ENCODE results near the gene EYA2.

EYA2 gene

DNA sequence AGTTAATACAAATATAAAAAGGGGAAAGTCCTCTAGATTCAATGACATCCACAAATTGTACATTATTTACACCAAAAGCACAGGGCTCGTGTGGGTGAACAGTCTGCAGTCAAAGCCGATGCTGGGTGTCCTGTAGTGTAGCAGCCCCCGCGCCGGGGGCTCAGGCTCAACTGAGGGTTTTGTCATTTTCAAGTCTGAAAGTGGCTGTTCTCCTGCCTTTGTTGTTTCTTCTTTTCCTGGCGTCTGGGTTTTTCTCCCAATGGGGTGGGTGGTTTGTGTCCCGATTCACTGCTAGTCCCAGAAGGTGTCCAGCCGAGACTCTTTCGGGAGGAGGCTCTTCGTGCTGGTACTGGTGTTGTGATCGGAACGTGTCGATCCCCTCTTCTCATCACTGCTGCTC is 315.8 kb downstream of the EYA2 start:
- Histone ChIP-seq H3K27ac (ENCODE audit: low read depth, low read length) (no peak overlapping the region), H3K36me3 (ENCODE audit: control insufficient read depth, insufficient read depth, low read length) (peaks cover 71% of the 10 kb centered on the region), H3K9ac (ENCODE audit: low read depth, low read length) (no peak overlapping the region), H3K4me3 (ENCODE audit: low read depth, low read length) (no peak overlapping the region), H3K9me3 (ENCODE audit: control insufficient read depth, insufficient read depth, low read length) (no peaks in the 10 kb centered on the region), H3K27me3 (ENCODE audit: control insufficient read depth, insufficient read depth, low read length) (no peaks in the 10 kb centered on the region), H3K4me1 (ENCODE audit: control insufficient read depth, insufficient read depth, low read length) (peaks cover 14% of the 10 kb centered on the region)

DNA sequence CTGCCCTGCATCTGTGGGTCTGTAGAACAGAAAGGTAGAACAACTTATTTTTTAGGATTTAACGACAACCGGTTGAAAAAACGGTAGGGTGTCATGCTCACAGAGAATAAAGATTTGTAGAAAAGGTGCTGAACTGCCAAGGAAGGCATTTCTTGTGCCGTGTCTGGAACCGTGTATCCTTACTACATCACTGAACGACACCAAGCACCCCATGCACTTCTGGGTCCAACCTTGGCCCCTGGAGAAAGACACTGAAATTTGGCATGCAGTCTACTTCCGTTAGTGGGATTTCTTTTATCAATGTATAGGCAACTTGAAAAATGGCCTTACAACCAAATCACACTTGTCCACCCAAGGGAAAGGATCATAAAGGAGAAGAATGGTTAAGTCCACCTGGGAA is 316.4 kb downstream of the EYA2 start:
- Histone ChIP-seq H3K4me3 (ENCODE audit: low read depth, low read length) (no peak overlapping the region), H3K27me3 (ENCODE audit: control insufficient read depth, insufficient read depth, low read length) (no peaks in the 10 kb centered on the region), H3K27ac (ENCODE audit: low read depth, low read length) (no peak overlapping the region), H3K9ac (ENCODE audit: low read depth, low read length) (no peak overlapping the region), H3K4me1 (ENCODE audit: control insufficient read depth, insufficient read depth, low read length) (peaks cover 10% of the 10 kb centered on the region; the same call in 1 of the 2 replicates), H3K36me3 (ENCODE audit: control insufficient read depth, insufficient read depth, low read length) (peaks cover 77% of the 10 kb centered on the region), H3K9me3 (ENCODE audit: control insufficient read depth, insufficient read depth, low read length) (no peaks in the 10 kb centered on the region)

DNA sequence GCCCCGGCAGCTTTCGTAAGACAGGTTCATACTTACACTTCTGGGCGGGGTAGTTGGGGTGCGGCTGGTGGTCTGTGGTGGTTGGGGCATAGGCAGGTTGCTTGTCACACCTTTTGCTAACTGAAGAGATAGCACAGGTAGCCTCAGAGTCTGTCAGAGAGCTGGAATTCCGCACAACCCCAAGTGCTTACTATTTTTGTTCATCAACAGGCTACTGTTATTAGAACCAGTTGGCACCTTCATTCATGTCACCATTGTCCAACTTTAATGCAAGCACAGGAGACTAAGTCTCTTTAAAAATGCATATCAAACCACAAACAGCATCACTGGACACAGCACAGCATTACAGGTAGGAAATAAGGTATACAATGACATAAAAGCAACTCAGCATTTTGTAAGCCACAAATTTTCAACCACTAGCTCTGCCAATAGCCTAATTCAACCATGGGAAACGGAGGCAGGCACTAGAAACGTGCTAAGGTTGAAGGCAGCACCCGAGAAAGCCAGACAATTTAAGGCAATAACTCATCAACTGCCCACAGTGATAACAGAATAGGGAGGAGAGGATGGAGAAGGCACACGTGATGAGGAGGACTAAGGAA is 318.1 kb downstream of the EYA2 start:
- Histone ChIP-seq H3K27ac (ENCODE audit: low read depth, low read length) (no peak overlapping the region), H3K9me3 (ENCODE audit: control insufficient read depth, insufficient read depth, low read length) (no peaks in the 10 kb centered on the region), H3K36me3 (ENCODE audit: control insufficient read depth, insufficient read depth, low read length) (peaks cover 91% of the 10 kb centered on the region), H3K4me1 (ENCODE audit: control insufficient read depth, insufficient read depth, low read length) (no peaks in the 10 kb centered on the region), H3K4me3 (ENCODE audit: low read depth, low read length) (no peak overlapping the region), H3K27me3 (ENCODE audit: control insufficient read depth, insufficient read depth, low read length) (no peaks in the 10 kb centered on the region), H3K9ac (ENCODE audit: low read depth, low read length) (no peak overlapping the region)

DNA sequence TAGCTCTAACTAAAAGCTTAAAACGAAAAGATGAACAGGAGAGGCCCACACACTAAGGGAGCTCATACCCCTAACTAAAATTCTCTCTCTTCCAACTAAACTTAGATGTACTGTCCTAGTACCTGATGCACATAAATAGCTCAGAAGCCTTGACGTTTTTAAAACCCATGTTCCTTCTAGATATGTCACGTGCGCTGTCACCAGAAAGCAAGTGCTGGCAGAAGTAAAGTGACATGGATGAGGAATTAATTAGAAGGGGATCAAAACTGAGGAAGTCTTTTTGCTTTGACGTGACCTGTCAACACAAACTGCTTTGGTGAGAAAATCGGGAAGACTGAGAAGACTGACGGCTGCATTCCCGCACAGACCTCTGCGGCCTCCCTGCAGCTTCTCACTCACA is 319.3 kb downstream of the EYA2 start:
- no peak overlapping the region for H3K27ac ChIP-seq (ENCODE audit: low read depth, low read length)
- no peaks in the 10 kb centered on the region for H3K27me3 ChIP-seq (ENCODE audit: control insufficient read depth, insufficient read depth, low read length)
- H3K9me3 ChIP-seq (ENCODE audit: control insufficient read depth, insufficient read depth, low read length): no peaks in the 10 kb centered on the region
- H3K4me3 ChIP-seq (ENCODE audit: low read depth, low read length): no peak overlapping the region
- no peaks in the 10 kb centered on the region for H3K4me1 ChIP-seq (ENCODE audit: control insufficient read depth, insufficient read depth, low read length)
- H3K9ac ChIP-seq (ENCODE audit: low read depth, low read length): no peak overlapping the region
- H3K36me3 ChIP-seq (ENCODE audit: control insufficient read depth, insufficient read depth, low read length): peaks cover 96% of the 10 kb centered on the region

GRCh38 chr20:47215653-47216397 is 321.2 kb downstream of the EYA2 start:
- H3K36me3 ChIP-seq (ENCODE audit: control insufficient read depth, insufficient read depth, low read length): peaks cover 93% of the 10 kb centered on the region
- H3K4me1 ChIP-seq (ENCODE audit: control insufficient read depth, insufficient read depth, low read length): no peaks in the 10 kb centered on the region
- H3K27ac ChIP-seq (ENCODE audit: low read depth, low read length): no peak overlapping the region
- no peaks in the 10 kb centered on the region for H3K9me3 ChIP-seq (ENCODE audit: control insufficient read depth, insufficient read depth, low read length)
- no peaks in the 10 kb centered on the region for H3K27me3 ChIP-seq (ENCODE audit: control insufficient read depth, insufficient read depth, low read length)
- no peak overlapping the region for H3K9ac ChIP-seq (ENCODE audit: low read depth, low read length)
- no peak overlapping the region for H3K4me3 ChIP-seq (ENCODE audit: low read depth, low read length)

- H3K4me3 ChIP-seq (ENCODE audit: low read depth, low read length): no peak overlapping the region
- H3K36me3 ChIP-seq (ENCODE audit: control insufficient read depth, insufficient read depth, low read length): peaks cover 93% of the 10 kb centered on the region
- no peak overlapping the region for H3K27ac ChIP-seq (ENCODE audit: low read depth, low read length)
- H3K9me3 ChIP-seq (ENCODE audit: control insufficient read depth, insufficient read depth, low read length): no peaks in the 10 kb centered on the region
- H3K9ac ChIP-seq (ENCODE audit: low read depth, low read length): no peak overlapping the region
- H3K27me3 ChIP-seq (ENCODE audit: control insufficient read depth, insufficient read depth, low read length): no peaks in the 10 kb centered on the region
- H3K4me1 ChIP-seq (ENCODE audit: control insufficient read depth, insufficient read depth, low read length): no peaks in the 10 kb centered on the region
Measured at GRCh38 chr20:47216819-47217410, 322.3 kb downstream of the EYA2 start.

GRCh38 chr20:47217482-47218446 is 323.1 kb downstream of the EYA2 start:
- no peaks in the 10 kb centered on the region for H3K4me1 ChIP-seq (ENCODE audit: control insufficient read depth, insufficient read depth, low read length)
- H3K27ac ChIP-seq (ENCODE audit: low read depth, low read length): no peak overlapping the region
- H3K36me3 ChIP-seq (ENCODE audit: control insufficient read depth, insufficient read depth, low read length): peaks cover 92% of the 10 kb centered on the region
- H3K4me3 ChIP-seq (ENCODE audit: low read depth, low read length): no peak overlapping the region
- H3K27me3 ChIP-seq (ENCODE audit: control insufficient read depth, insufficient read depth, low read length): no peaks in the 10 kb centered on the region
- no peak overlapping the region for H3K9ac ChIP-seq (ENCODE audit: low read depth, low read length)
- H3K9me3 ChIP-seq (ENCODE audit: control insufficient read depth, insufficient read depth, low read length): no peaks in the 10 kb centered on the region

GRCh38 chr20:47220161-47220582 is 325.5 kb downstream of the EYA2 start:
- Histone ChIP-seq H3K4me3 (ENCODE audit: low read depth, low read length) (no peak overlapping the region), H3K36me3 (ENCODE audit: control insufficient read depth, insufficient read depth, low read length) (peaks cover 91% of the 10 kb centered on the region)

GRCh38 chr20:47221036-47221625 is 326.5 kb downstream of the EYA2 start:
- Histone ChIP-seq H3K9ac (ENCODE audit: low read depth, low read length) (no peak overlapping the region), H3K9me3 (ENCODE audit: control insufficient read depth, insufficient read depth, low read length) (no peaks in the 10 kb centered on the region), H3K4me1 (ENCODE audit: control insufficient read depth, insufficient read depth, low read length) (no peaks in the 10 kb centered on the region), H3K36me3 (ENCODE audit: control insufficient read depth, insufficient read depth, low read length) (peaks cover 88% of the 10 kb centered on the region), H3K27me3 (ENCODE audit: control insufficient read depth, insufficient read depth, low read length) (no peaks in the 10 kb centered on the region), H3K27ac (ENCODE audit: low read depth, low read length) (no peak overlapping the region), H3K4me3 (ENCODE audit: low read depth, low read length) (no peak overlapping the region)

More at GRCh38 chr20:47220161-47220582, 325.5 kb downstream of the EYA2 start:
- Histone ChIP-seq H3K27ac (ENCODE audit: low read depth, low read length) (no peak overlapping the region), H3K9me3 (ENCODE audit: control insufficient read depth, insufficient read depth, low read length) (no peaks in the 10 kb centered on the region), H3K4me1 (ENCODE audit: control insufficient read depth, insufficient read depth, low read length) (no peaks in the 10 kb centered on the region), H3K27me3 (ENCODE audit: control insufficient read depth, insufficient read depth, low read length) (no peaks in the 10 kb centered on the region), H3K9ac (ENCODE audit: low read depth, low read length) (no peak overlapping the region)

DNA sequence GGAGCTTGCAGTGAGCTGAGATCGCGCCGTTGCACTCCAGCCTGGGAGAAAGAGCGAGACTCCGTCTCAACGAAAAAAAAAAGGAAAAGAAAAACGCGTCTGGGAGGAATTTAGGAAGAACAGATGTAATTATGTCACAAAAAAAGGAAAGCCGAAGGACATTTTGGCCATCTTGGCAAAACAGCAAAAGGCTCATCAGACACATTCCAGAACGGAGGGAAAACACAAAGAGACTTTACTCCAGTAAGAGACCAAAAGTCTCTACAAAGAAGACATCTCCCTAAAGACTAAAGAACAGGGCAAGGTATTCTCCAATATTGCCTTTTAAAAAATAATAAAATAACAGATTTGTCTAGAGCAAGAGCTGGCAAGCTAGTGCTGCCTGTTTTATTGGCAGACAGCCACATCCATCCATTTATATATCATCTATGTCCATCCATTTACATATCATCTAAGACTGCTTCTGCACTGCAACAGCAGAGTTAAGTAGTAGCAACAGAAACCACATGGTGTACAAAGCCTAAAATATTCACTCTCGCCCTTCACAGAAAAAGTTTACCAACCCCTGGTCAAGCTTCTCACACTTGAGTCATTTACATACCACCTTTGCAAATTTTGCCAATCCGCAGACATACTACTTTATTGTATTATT is 328.0 kb downstream of the EYA2 start:
- Histone ChIP-seq H3K27me3 (ENCODE audit: control insufficient read depth, insufficient read depth, low read length) (no peaks in the 10 kb centered on the region), H3K9ac (ENCODE audit: low read depth, low read length) (no peak overlapping the region), H3K36me3 (ENCODE audit: control insufficient read depth, insufficient read depth, low read length) (peaks cover 90% of the 10 kb centered on the region), H3K4me1 (ENCODE audit: control insufficient read depth, insufficient read depth, low read length) (no peaks in the 10 kb centered on the region), H3K27ac (ENCODE audit: low read depth, low read length) (no peak overlapping the region), H3K4me3 (ENCODE audit: low read depth, low read length) (no peak overlapping the region), H3K9me3 (ENCODE audit: control insufficient read depth, insufficient read depth, low read length) (no peaks in the 10 kb centered on the region)

Measured in HUES48 (cell line).